Calu3 (cell line): ENCODE measurements around the gene ACBD3. TPM values are rescaled to one million over a fixed set of nuclear protein-coding genes. Genes with fewer than 3 reads are reported as not detected.

Source experiments
- BruUV-seq: library from RNA; stranded (reverse); fragments of 400-500 nt; replicated peaks from 2 replicates; lab custom pipeline; 2021; lab: Mats Ljungman, UMichigan
- CTCF ChIA-PET: fragments of 300-600 bp; sonication (Branson Sonifier 250); formaldehyde crosslinking; loops from one replicate; lab custom pipeline; 2022; ENCODE audit warnings: antibody characterized with exemption; lab: Charles Lee
- DNase-seq: peaks from one replicate; pipeline ENCODE4 v3.0.0; 2022
- H3K27ac Mint-ChIP-seq: one replicate; pipeline ENCODE4 v1.8.0; 2022; ENCODE audit warnings: mixed read lengths; ENCODE audit not compliant: unreplicated experiment
- H3K27me3 Mint-ChIP-seq: one replicate; pipeline ENCODE4 v1.8.0; 2022; ENCODE audit warnings: mixed read lengths; ENCODE audit not compliant: unreplicated experiment
- H3K36me3 Mint-ChIP-seq: one replicate; pipeline ENCODE4 v1.8.0; 2022; ENCODE audit warnings: mild to moderate bottlenecking, moderate library complexity, mixed read lengths; ENCODE audit not compliant: insufficient read depth, unreplicated experiment
- H3K4me1 Mint-ChIP-seq: one replicate; pipeline ENCODE4 v1.8.0; 2022; ENCODE audit warnings: mild to moderate bottlenecking, low read depth, mixed read lengths; ENCODE audit not compliant: unreplicated experiment
- H3K4me3 Mint-ChIP-seq: one replicate; pipeline ENCODE4 v1.8.0; 2022; ENCODE audit warnings: mild to moderate bottlenecking, low read depth, moderate library complexity, mixed read lengths; ENCODE audit not compliant: unreplicated experiment
- H3K9me3 Mint-ChIP-seq: one replicate; pipeline ENCODE4 v1.8.0; 2022; ENCODE audit warnings: low read depth, mixed read lengths; ENCODE audit not compliant: unreplicated experiment
- intact Hi-C: fragments of 100-400 bp; cut with micrococcal nuclease; formaldehyde crosslinking; loops from one replicate; pipeline ENCODE4 v1.10.0; 2022; ENCODE audit not compliant: unreplicated experiment
- total RNA-seq: library from RNA; stranded (reverse); gene quantifications from 2 replicates; pipeline ENCODE4 v1.2.3, GENCODE V29; 2022
- TF ChIP-seq, protein P1 (sequence below): fragments of 200-600 bp; IDR thresholded peaks from one replicate; pipeline ENCODE4 v1.8.0; 2022; ENCODE audit warnings: antibody characterized with exemption; ENCODE audit not compliant: unreplicated experiment

The ACBD3 gene
- total RNA-seq, 1 experiment from 2014 or later = 51.6 TPM

GRCh38 chr1:226211181-226211821 lies 24.8 kb upstream of the ACBD3 start:
- DNase-seq = no peak
- Mint-ChIP-seq H3K27me3 (peaks cover 50% of the 10 kb centered on the region), H3K9me3 (no peaks in the 10 kb centered on the region), H3K36me3 (no peaks in the 10 kb centered on the region), H3K4me1 (no peaks in the 10 kb centered on the region), H3K4me3 (no peak overlapping the region), H3K27ac (no peak overlapping the region)
- TF ChIP-seq, protein P1, sequence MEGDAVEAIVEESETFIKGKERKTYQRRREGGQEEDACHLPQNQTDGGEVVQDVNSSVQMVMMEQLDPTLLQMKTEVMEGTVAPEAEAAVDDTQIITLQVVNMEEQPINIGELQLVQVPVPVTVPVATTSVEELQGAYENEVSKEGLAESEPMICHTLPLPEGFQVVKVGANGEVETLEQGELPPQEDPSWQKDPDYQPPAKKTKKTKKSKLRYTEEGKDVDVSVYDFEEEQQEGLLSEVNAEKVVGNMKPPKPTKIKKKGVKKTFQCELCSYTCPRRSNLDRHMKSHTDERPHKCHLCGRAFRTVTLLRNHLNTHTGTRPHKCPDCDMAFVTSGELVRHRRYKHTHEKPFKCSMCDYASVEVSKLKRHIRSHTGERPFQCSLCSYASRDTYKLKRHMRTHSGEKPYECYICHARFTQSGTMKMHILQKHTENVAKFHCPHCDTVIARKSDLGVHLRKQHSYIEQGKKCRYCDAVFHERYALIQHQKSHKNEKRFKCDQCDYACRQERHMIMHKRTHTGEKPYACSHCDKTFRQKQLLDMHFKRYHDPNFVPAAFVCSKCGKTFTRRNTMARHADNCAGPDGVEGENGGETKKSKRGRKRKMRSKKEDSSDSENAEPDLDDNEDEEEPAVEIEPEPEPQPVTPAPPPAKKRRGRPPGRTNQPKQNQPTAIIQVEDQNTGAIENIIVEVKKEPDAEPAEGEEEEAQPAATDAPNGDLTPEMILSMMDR = no peak
- intact Hi-C loops = no loop called here
- BruUV-seq = no TSS peak
- CTCF ChIA-PET = no interaction called here

- Mint-ChIP-seq H3K27me3 (peaks cover 52% of the 10 kb centered on the region), H3K36me3 (no peaks in the 10 kb centered on the region), H3K4me1 (no peaks in the 10 kb centered on the region), H3K27ac (no peak overlapping the region), H3K9me3 (no peaks in the 10 kb centered on the region), H3K4me3 (no peak overlapping the region)
- intact Hi-C loops = no loop called here
- BruUV-seq = no TSS peak
- CTCF ChIA-PET = no interaction called here
- TF ChIP-seq, protein P1 = no peak
- DNase-seq = no peak
Measured at GRCh38 chr1:226210571-226211176, 24.1 kb upstream of the ACBD3 start.

GRCh38 chr1:226209307-226210059 lies 22.9 kb upstream of the ACBD3 start:
- TF ChIP-seq, protein P1 = no peak
- CTCF ChIA-PET = no interaction called here
- BruUV-seq = no TSS peak
- no peaks in the 10 kb centered on the region for H3K36me3 Mint-ChIP-seq
- H3K27ac Mint-ChIP-seq = no peak overlapping the region
- H3K4me1 Mint-ChIP-seq = no peaks in the 10 kb centered on the region
- no peak for DNase-seq
- H3K9me3 Mint-ChIP-seq = no peaks in the 10 kb centered on the region
- intact Hi-C loops = loop anchor here (10.0 kb wide), 1 partner anchor 125 kb away; no protein-coding TSS in a partner anchor
- H3K4me3 Mint-ChIP-seq = no peak overlapping the region
- H3K27me3 Mint-ChIP-seq = peaks cover 52% of the 10 kb centered on the region

GRCh38 chr1:226207048-226207447 lies 20.5 kb upstream of the ACBD3 start:
- Mint-ChIP-seq H3K27ac (no peak overlapping the region), H3K4me3 (no peak overlapping the region), H3K36me3 (no peaks in the 10 kb centered on the region), H3K4me1 (no peaks in the 10 kb centered on the region), H3K27me3 (peaks cover 52% of the 10 kb centered on the region), H3K9me3 (no peaks in the 10 kb centered on the region)
- TF ChIP-seq, protein P1 = no peak
- intact Hi-C loops = loop anchor here (10.0 kb wide), 1 partner anchor 128 kb away; no protein-coding TSS in a partner anchor
- CTCF ChIA-PET = interaction anchor here (2.0 kb wide), 1 partner anchor 82 kb away, joined by 5 read pairs; no protein-coding TSS in a partner anchor
- no peak for DNase-seq
- no TSS peak for BruUV-seq
